GM12878 (cell line): ENCODE results near the gene GMPPA. TPM values are rescaled to one million over a fixed set of nuclear protein-coding genes. Genes with fewer than 3 reads are reported as not detected.

Experiments
- ATAC-seq: fragments of 200-7000 bp; cut with Tn5 transposase; 3 replicates; pipeline ENCODE4 v1.9.1; 2020; ENCODE audit warnings: mild to moderate bottlenecking, moderate library complexity
- BruUV-seq: library from RNA; stranded (reverse); fragments of 400-500 nt; replicated peaks from 2 replicates; lab custom pipeline; 2021; lab: Mats Ljungman, UMichigan
- CTCF ChIA-PET: fragments of 300-600 bp; sonication (Branson Sonifier 250); formaldehyde crosslinking; extraction: SDS; loops from one replicate; lab custom pipeline; 2021; ENCODE audit warnings: inconsistent platforms; lab: Yijun Ruan, JAX
- POLR2A ChIA-PET: fragments of 350-600 bp; formaldehyde crosslinking; extraction: SDS; loops from one replicate; lab custom pipeline; 2021; ENCODE audit warnings: inconsistent platforms; lab: Charles Lee
- RAD21 ChIA-PET: fragments of 300-600 bp; sonication (Branson Sonifier 250); formaldehyde crosslinking; loops from one replicate; lab custom pipeline; 2023; ENCODE audit warnings: antibody characterized with exemption; ENCODE audit not compliant: unreplicated experiment; lab: Charles Lee
- SMC1A ChIA-PET: fragments of 300-600 bp; sonication (Branson Sonifier 250); formaldehyde crosslinking; loops from one replicate; lab custom pipeline; 2023; ENCODE audit not compliant: unreplicated experiment, uncharacterized antibody; lab: Charles Lee
- DNase-seq: peaks from one replicate; pipeline ENCODE4 v3.0.0-alpha.2; 2011; ENCODE audit warnings: low read depth, low spot score
- FAIRE-seq: peaks from 3 replicates; lab custom pipeline; 2011; peaks lifted over from hg19 to GRCh38; lab: Jason Lieb, UNC
- H2AFZ ChIP-seq: 2 replicates; pipeline ENCODE4 v1.6.0; 2011; ENCODE audit warnings: low read depth, low read length, control low read depth; ENCODE audit not compliant: control insufficient read depth
- H3K27ac ChIP-seq: 2 replicates; pipeline ENCODE4 v1.5.1; 2011; ENCODE audit warnings: control low read depth; ENCODE audit not compliant: control insufficient read depth, insufficient read depth
- H3K27me3 ChIP-seq, 2 experiments: replicated peaks in 1 of 2; 2 replicates each; pipeline versions ENCODE4 v1.6.0 to v1.6.1; 2011; ENCODE audit warnings: low read length in 1 of 2; ENCODE audit not compliant: control insufficient read depth in 2 of 2, insufficient read depth in 2 of 2
- H3K36me3 ChIP-seq, 2 experiments: 2 replicates each; pipeline ENCODE4 v1.5.1; 2011; ENCODE audit warnings: low read length in 1 of 2; ENCODE audit not compliant: control insufficient read depth in 2 of 2, insufficient read depth in 2 of 2
- H3K4me1 ChIP-seq: 2 replicates; pipeline ENCODE4 v1.6.1; 2011; ENCODE audit warnings: mild to moderate bottlenecking, low read length, moderate library complexity, mixed read lengths; ENCODE audit not compliant: control insufficient read depth, insufficient read depth
- H3K4me2 ChIP-seq: 2 replicates; pipeline ENCODE4 v1.6.0; 2011; ENCODE audit warnings: control low read depth; ENCODE audit not compliant: control insufficient read depth, insufficient read depth
- H3K4me3 ChIP-seq: fragments of 200-600 bp; sonication (generic); 2 replicates; pipeline ENCODE4 v1.5.1; 2016
- H3K79me2 ChIP-seq: 2 replicates; pipeline ENCODE4 v1.6.0; 2011; ENCODE audit warnings: low read length; ENCODE audit not compliant: control insufficient read depth, insufficient read depth
- H3K9ac ChIP-seq: 2 replicates; pipeline ENCODE4 v1.8.0; 2011; ENCODE audit warnings: low read length, control low read depth, mixed read lengths; ENCODE audit not compliant: control insufficient read depth, insufficient read depth
- H3K9me3 ChIP-seq: replicated peaks from 3 replicates; pipeline ENCODE4 v1.5.1; 2011; ENCODE audit warnings: mild to moderate bottlenecking, low read length; ENCODE audit not compliant: control insufficient read depth, insufficient read depth
- H4K20me1 ChIP-seq: 2 replicates; pipeline ENCODE4 v1.6.0; 2011; ENCODE audit not compliant: control insufficient read depth, insufficient read depth
- BCL11A ChIP-seq: IDR thresholded peaks from 2 replicates; pipeline ENCODE4 v1.6.1; 2011; ENCODE audit warnings: low read depth, low read length
- CBFB ChIP-seq: IDR thresholded peaks from 2 replicates; pipeline ENCODE4 v1.6.1; 2016; ENCODE audit warnings: antibody characterized with exemption, low read depth
- CREM ChIP-seq: IDR thresholded peaks from 2 replicates; pipeline ENCODE4 v1.6.1; 2014; ENCODE audit warnings: antibody characterized with exemption, low read depth
- ETV6 ChIP-seq, 2 experiments: fragments of 450-650 bp in 1 of 2; IDR thresholded peaks in 1 of 2; conservative IDR thresholded peaks in 1 of 2; 2 replicates each; pipeline ENCODE4 v1.6.1; 2014; ENCODE audit warnings: antibody characterized with exemption in 1 of 2, borderline replicate concordance in 1 of 2, low read depth in 1 of 2, mild to moderate bottlenecking in 1 of 2, moderate library complexity in 1 of 2
- GABPA ChIP-seq: IDR thresholded peaks from 2 replicates; pipeline ENCODE4 v1.6.1; 2014; ENCODE audit warnings: antibody characterized with exemption, low read depth, mild to moderate bottlenecking, inconsistent platforms
- GATAD2B ChIP-seq: fragments of 450-650 bp; conservative IDR thresholded peaks from 2 replicates; pipeline ENCODE4 v1.6.1; 2017; ENCODE audit warnings: low read depth, mild to moderate bottlenecking, moderate library complexity
- IKZF1 ChIP-seq: fragments of 450-650 bp; conservative IDR thresholded peaks from 2 replicates; pipeline ENCODE4 v1.6.1; 2017; ENCODE audit warnings: antibody characterized with exemption, mild to moderate bottlenecking
- NBN ChIP-seq: fragments of 450-650 bp; IDR thresholded peaks from 2 replicates; pipeline ENCODE4 v1.6.1; 2016
- NRF1 ChIP-seq: conservative IDR thresholded peaks from 2 replicates; pipeline ENCODE4 v1.6.1; 2011; ENCODE audit warnings: mild to moderate bottlenecking, low read depth, low read length, improper control_type of control experiment
- RELA ChIP-seq: fragments of 450-650 bp; IDR thresholded peaks from 2 replicates; pipeline ENCODE4 v1.8.0; 2014; ENCODE audit warnings: borderline replicate concordance; ENCODE audit not compliant: partially characterized antibody
- SMAD1 ChIP-seq: fragments of 450-650 bp; IDR thresholded peaks from 2 replicates; pipeline ENCODE4 v1.6.1; 2018; ENCODE audit warnings: mild to moderate bottlenecking, low read depth; ENCODE audit not compliant: partially characterized antibody
- SP1 ChIP-seq: IDR thresholded peaks from one replicate; pipeline ENCODE4 v1.6.1; 2011; ENCODE audit warnings: low read depth, low read length
- TAF1 ChIP-seq: IDR thresholded peaks from 2 replicates; pipeline ENCODE4 v1.6.1; 2011; ENCODE audit warnings: mild to moderate bottlenecking, low read depth, low read length, borderline replicate concordance
- TARDBP ChIP-seq: IDR thresholded peaks from 2 replicates; pipeline ENCODE4 v1.6.1; 2016; ENCODE audit warnings: borderline replicate concordance
- WGBS: methylation state at CpG from one replicate; pipeline ENCODE4 v1.1.6; 2016; ENCODE audit warnings: low lambda C conversion rate; ENCODE audit not compliant: insufficient replicate concordance, insufficient coverage; ENCODE audit errors: missing lambda C conversion rate; 5-methylcytosine and 5-hydroxymethylcytosine counted together
- in situ Hi-C: fragments of 300-500 bp; cut with MboI; formaldehyde crosslinking; loops from 9 replicates; pipeline ENCODE4 v1.14.3; 2018; ENCODE audit warnings: mixed read lengths
- intact Hi-C: fragments of 100-400 bp; cut with micrococcal nuclease; formaldehyde crosslinking; loops from one replicate; pipeline ENCODE4 v1.14.2; 2022; ENCODE audit not compliant: unreplicated experiment
- polyA plus RNA-seq, 11 experiments: library from polyadenylated mRNA; depleted of rRNA in 4 of 11; unstranded in 6 of 11; stranded (reverse) in 5 of 11; fragments of >200 nt; fragmentation: Nextera tagmentation in 4 of 11; fragmentation: Illumina TruSeq in 1 of 11; extraction: Ambion mirVana in 4 of 11; extraction: Trizol in 1 of 11; gene quantifications; 1 replicate in 1 of 11; 2 replicates in 10 of 11; pipeline versions ENCODE4 v1.2.1 to v1.2.3, GENCODE V29; 2011 to 2016; ENCODE audit warnings: inconsistent platforms in 2 of 11, missing spikeins in 2 of 11, low read depth in 1 of 11
- total RNA-seq, 4 experiments: library from RNA; depleted of rRNA in 3 of 4; stranded (reverse); fragments of >200 nt in 3 of 4; fragmentation: Illumina TruSeq in 1 of 4; extraction: Trizol in 1 of 4; gene quantifications; 2 replicates each; pipeline versions ENCODE4 v1.2.1 to v1.2.3, GENCODE V29; 2013 to 2021
- TF ChIP-seq, protein P1 (sequence below): fragments of 450-650 bp; IDR thresholded peaks from 2 replicates; pipeline ENCODE4 v1.6.1; 2017; ENCODE audit warnings: mild to moderate bottlenecking, low read depth, inconsistent platforms; ENCODE audit not compliant: poor library complexity, severe bottlenecking
- TF ChIP-seq, protein P2 (sequence below): IDR thresholded peaks from 2 replicates; pipeline ENCODE4 v1.6.1; 2012; ENCODE audit warnings: improper control_type of control experiment, low read depth, low read length; ENCODE audit not compliant: insufficient replicate concordance
- TF ChIP-seq, protein P3 (sequence below): fragments of 450-650 bp; IDR thresholded peaks from 2 replicates; pipeline ENCODE4 v1.6.1; 2016; ENCODE audit warnings: mild to moderate bottlenecking

The GMPPA gene
- total and polyA plus RNA-seq, 10 of the 15 experiments (the other 5 are each of a cell fraction or from before 2014, with no cell fraction given), result 1.9 to 83.2 (median 45.0) TPM

DNA sequence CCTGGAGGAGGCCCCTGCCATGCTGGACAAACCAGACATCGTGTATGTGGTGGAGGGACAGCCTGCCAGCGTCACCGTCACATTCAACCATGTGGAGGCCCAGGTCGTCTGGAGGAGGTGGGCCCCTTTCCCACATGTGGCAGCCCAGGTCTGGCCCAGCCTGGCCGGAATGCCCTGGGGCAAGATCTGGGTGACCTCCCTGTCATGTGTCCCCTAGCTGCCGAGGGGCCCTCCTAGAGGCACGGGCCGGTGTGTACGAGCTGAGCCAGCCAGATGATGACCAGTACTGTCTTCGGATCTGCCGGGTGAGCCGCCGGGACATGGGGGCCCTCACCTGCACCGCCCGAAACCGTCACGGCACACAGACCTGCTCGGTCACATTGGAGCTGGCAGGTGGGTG is 25.2 kb upstream of the GMPPA start:
- WGBS, result 44% methylated on average over 18 of the region's 18 CpGs
- intact Hi-C loops (loop anchor here (10.0 kb wide), 1 partner anchor 161 kb away; no protein-coding TSS in a partner anchor), in situ Hi-C loops (no loop called here)
- DNase-seq (no peak), ATAC-seq (no peak), FAIRE-seq (no peak)
- no peaks in the 10 kb centered on the region for H4K20me1 ChIP-seq
- H3K4me2 ChIP-seq, result no peak overlapping the region
- ChIA-PET CTCF (interaction anchor here (0.9 to 2.3 kb wide), 5 partner anchors 14 to 86 kb away, joined by 3 to 11 read pairs (median 7); a partner anchor contains a TSS), RAD21 (interaction anchor here (1.6 kb wide), 1 partner anchor 56 kb away, joined by 5 read pairs; no protein-coding TSS in a partner anchor), SMC1A (no interaction called here), POLR2A (interaction anchor here (0.6 kb wide), 1 partner anchor 86 kb away, joined by 3 read pairs; the partner anchor contains the start of gene DNPEP)
- BruUV-seq, result no TSS peak
- H3K27me3 ChIP-seq, result no peaks in the 10 kb centered on the region; a peak in 1 of 4 replicates
- H2AFZ ChIP-seq, result no peak overlapping the region
- no peaks in the 10 kb centered on the region for H3K4me1 ChIP-seq
- H3K27ac ChIP-seq, result no peak overlapping the region
- no peaks in the 10 kb centered on the region for H3K79me2 ChIP-seq
- no peak overlapping the region for H3K9ac ChIP-seq
- no peaks in the 10 kb centered on the region for H3K9me3 ChIP-seq
- H3K36me3 ChIP-seq, result no peaks in the 10 kb centered on the region
- H3K4me3 ChIP-seq, result no peak overlapping the region
- TF ChIP-seq, protein P1, sequence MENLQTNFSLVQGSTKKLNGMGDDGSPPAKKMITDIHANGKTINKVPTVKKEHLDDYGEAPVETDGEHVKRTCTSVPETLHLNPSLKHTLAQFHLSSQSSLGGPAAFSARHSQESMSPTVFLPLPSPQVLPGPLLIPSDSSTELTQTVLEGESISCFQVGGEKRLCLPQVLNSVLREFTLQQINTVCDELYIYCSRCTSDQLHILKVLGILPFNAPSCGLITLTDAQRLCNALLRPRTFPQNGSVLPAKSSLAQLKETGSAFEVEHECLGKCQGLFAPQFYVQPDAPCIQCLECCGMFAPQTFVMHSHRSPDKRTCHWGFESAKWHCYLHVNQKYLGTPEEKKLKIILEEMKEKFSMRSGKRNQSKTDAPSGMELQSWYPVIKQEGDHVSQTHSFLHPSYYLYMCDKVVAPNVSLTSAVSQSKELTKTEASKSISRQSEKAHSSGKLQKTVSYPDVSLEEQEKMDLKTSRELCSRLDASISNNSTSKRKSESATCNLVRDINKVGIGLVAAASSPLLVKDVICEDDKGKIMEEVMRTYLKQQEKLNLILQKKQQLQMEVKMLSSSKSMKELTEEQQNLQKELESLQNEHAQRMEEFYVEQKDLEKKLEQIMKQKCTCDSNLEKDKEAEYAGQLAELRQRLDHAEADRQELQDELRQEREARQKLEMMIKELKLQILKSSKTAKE, result no peak
- TF ChIP-seq GATAD2B (no peak), NRF1 (no peak), SMAD1 (no peak), TAF1 (no peak), CBFB (no peak), RELA (no peak), NBN (no peak), IKZF1 (no peak), TARDBP (no peak), ETV6 (conservative IDR thresholded peaks at IDR 0.05 in 1 of 2, IDR thresholded peaks at IDR 0.05 in 1 of 2; ENCODE audit: borderline replicate concordance in 1 of 2, low read depth in 1 of 2) (no peak), SP1 (no peak), GABPA (no peak), CREM (no peak), BCL11A (no peak)
- TF ChIP-seq, protein P2, sequence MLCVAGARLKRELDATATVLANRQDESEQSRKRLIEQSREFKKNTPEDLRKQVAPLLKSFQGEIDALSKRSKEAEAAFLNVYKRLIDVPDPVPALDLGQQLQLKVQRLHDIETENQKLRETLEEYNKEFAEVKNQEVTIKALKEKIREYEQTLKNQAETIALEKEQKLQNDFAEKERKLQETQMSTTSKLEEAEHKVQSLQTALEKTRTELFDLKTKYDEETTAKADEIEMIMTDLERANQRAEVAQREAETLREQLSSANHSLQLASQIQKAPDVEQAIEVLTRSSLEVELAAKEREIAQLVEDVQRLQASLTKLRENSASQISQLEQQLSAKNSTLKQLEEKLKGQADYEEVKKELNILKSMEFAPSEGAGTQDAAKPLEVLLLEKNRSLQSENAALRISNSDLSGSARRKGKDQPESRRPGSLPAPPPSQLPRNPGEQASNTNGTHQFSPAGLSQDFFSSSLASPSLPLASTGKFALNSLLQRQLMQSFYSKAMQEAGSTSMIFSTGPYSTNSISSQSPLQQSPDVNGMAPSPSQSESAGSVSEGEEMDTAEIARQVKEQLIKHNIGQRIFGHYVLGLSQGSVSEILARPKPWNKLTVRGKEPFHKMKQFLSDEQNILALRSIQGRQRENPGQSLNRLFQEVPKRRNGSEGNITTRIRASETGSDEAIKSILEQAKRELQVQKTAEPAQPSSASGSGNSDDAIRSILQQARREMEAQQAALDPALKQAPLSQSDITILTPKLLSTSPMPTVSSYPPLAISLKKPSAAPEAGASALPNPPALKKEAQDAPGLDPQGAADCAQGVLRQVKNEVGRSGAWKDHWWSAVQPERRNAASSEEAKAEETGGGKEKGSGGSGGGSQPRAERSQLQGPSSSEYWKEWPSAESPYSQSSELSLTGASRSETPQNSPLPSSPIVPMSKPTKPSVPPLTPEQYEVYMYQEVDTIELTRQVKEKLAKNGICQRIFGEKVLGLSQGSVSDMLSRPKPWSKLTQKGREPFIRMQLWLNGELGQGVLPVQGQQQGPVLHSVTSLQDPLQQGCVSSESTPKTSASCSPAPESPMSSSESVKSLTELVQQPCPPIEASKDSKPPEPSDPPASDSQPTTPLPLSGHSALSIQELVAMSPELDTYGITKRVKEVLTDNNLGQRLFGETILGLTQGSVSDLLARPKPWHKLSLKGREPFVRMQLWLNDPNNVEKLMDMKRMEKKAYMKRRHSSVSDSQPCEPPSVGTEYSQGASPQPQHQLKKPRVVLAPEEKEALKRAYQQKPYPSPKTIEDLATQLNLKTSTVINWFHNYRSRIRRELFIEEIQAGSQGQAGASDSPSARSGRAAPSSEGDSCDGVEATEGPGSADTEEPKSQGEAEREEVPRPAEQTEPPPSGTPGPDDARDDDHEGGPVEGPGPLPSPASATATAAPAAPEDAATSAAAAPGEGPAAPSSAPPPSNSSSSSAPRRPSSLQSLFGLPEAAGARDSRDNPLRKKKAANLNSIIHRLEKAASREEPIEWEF, result no peak
- TF ChIP-seq, protein P3, sequence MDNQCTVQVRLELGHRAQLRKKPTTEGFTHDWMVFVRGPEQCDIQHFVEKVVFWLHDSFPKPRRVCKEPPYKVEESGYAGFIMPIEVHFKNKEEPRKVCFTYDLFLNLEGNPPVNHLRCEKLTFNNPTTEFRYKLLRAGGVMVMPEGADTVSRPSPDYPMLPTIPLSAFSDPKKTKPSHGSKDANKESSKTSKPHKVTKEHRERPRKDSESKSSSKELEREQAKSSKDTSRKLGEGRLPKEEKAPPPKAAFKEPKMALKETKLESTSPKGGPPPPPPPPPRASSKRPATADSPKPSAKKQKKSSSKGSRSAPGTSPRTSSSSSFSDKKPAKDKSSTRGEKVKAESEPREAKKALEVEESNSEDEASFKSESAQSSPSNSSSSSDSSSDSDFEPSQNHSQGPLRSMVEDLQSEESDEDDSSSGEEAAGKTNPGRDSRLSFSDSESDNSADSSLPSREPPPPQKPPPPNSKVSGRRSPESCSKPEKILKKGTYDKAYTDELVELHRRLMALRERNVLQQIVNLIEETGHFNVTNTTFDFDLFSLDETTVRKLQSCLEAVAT, result no peak
- TF ChIP-seq, all 136 proteins: peak for 0
